ENCODE results near the gene TNPO1. TPM values are rescaled to one million over a fixed set of nuclear protein-coding genes. Genes with fewer than 3 reads are reported as not detected.

The TNPO1 gene
- total RNA-seq, 2 donors from 2014 or later = 133 to 141 TPM

- H3K9ac ChIP-seq (ENCODE audit: extremely low read depth, low read length, poor library complexity, severe bottlenecking) = no peak overlapping the region
- no CpG with 5 or more reads among the region's 1 CpG for WGBS, 2 experiments (ENCODE audit: insufficient coverage in 1 of 2, insufficient read length in 1 of 2)
- Mint-ChIP-seq H3K9me3 (peaks cover 14% of the 10 kb centered on the region), H3K4me3 (no peak overlapping the region), H3K36me3 (ENCODE audit: low read depth) (no peaks in the 10 kb centered on the region), H3K27ac (no peak overlapping the region), H3K4me1 (peaks cover 5% of the 10 kb centered on the region), H3K27me3 (ENCODE audit: insufficient read depth) (peaks cover 15% of the 10 kb centered on the region)
- TF ChIP-seq CTCF (conservative IDR thresholded peaks at IDR 0.05) = no peak
- H3K27me3 ChIP-seq (ENCODE audit: control insufficient read depth, insufficient read depth, low read length, poor library complexity, severe bottlenecking) = no peaks in the 10 kb centered on the region
- no peaks in the 10 kb centered on the region for H3K4me1 ChIP-seq (ENCODE audit: control insufficient read depth, insufficient read depth, low read length)
- H3K4me3 ChIP-seq (ENCODE audit: low read length) = no peak overlapping the region
- peaks cover 15% of the 10 kb centered on the region for H3K9me3 ChIP-seq (ENCODE audit: control insufficient read depth, low read length)
- no peak overlapping the region for H3K27ac ChIP-seq (ENCODE audit: low read depth, low read length)
- H3K36me3 ChIP-seq (ENCODE audit: control insufficient read depth, insufficient read depth, low read length) = no peaks in the 10 kb centered on the region
- DNase-seq = no peak
These were observed 32.3 kb upstream of the TNPO1 start for GRCh38 chr5:72784129-72784528.

- no peaks in the 10 kb centered on the region for H3K27me3 ChIP-seq (ENCODE audit: control insufficient read depth, insufficient read depth, low read length, poor library complexity, severe bottlenecking)
- H3K4me1 ChIP-seq (ENCODE audit: control insufficient read depth, insufficient read depth, low read length) = no peaks in the 10 kb centered on the region
- DNase-seq = no peak
- H3K36me3 ChIP-seq (ENCODE audit: control insufficient read depth, insufficient read depth, low read length) = no peaks in the 10 kb centered on the region
- H3K9me3 ChIP-seq (ENCODE audit: control insufficient read depth, low read length) = no peaks in the 10 kb centered on the region
- TF ChIP-seq CTCF (conservative IDR thresholded peaks at IDR 0.05) = no peak
- H3K4me1 Mint-ChIP-seq = peaks cover 5% of the 10 kb centered on the region
- H3K27ac Mint-ChIP-seq = no peak overlapping the region
- no peaks in the 10 kb centered on the region for H3K36me3 Mint-ChIP-seq (ENCODE audit: low read depth)
- H3K27me3 Mint-ChIP-seq (ENCODE audit: insufficient read depth) = peaks cover 17% of the 10 kb centered on the region
- H3K27ac ChIP-seq (ENCODE audit: low read depth, low read length) = no peak overlapping the region
- H3K4me3 Mint-ChIP-seq = no peak overlapping the region
- no peaks in the 10 kb centered on the region for H3K9me3 Mint-ChIP-seq
- no peak overlapping the region for H3K9ac ChIP-seq (ENCODE audit: extremely low read depth, low read length, poor library complexity, severe bottlenecking)
- H3K4me3 ChIP-seq (ENCODE audit: low read length) = no peak overlapping the region
These were observed 30.7 kb upstream of the TNPO1 start for GRCh38 chr5:72785801-72786200.

GRCh38 chr5:72786676-72787075 is 29.8 kb upstream of the TNPO1 start:
- H3K27ac ChIP-seq (ENCODE audit: low read depth, low read length) = no peak overlapping the region
- no peak overlapping the region for H3K9ac ChIP-seq (ENCODE audit: extremely low read depth, low read length, poor library complexity, severe bottlenecking)
- H3K9me3 ChIP-seq (ENCODE audit: control insufficient read depth, low read length) = no peaks in the 10 kb centered on the region
- no peaks in the 10 kb centered on the region for H3K36me3 Mint-ChIP-seq (ENCODE audit: low read depth)
- no peak overlapping the region for H3K4me3 Mint-ChIP-seq
- no peaks in the 10 kb centered on the region for H3K9me3 Mint-ChIP-seq
- H3K27me3 ChIP-seq (ENCODE audit: control insufficient read depth, insufficient read depth, low read length, poor library complexity, severe bottlenecking) = no peaks in the 10 kb centered on the region
- H3K27ac Mint-ChIP-seq = no peak overlapping the region
- no peak for TF ChIP-seq CTCF (conservative IDR thresholded peaks at IDR 0.05)
- no peaks in the 10 kb centered on the region for H3K36me3 ChIP-seq (ENCODE audit: control insufficient read depth, insufficient read depth, low read length)
- H3K4me1 Mint-ChIP-seq = peaks cover 9% of the 10 kb centered on the region
- H3K27me3 Mint-ChIP-seq (ENCODE audit: insufficient read depth) = peaks cover 17% of the 10 kb centered on the region
- H3K4me3 ChIP-seq (ENCODE audit: low read length) = no peak overlapping the region
- DNase-seq = no peak
- 88% methylated on average over 2 of the region's 4 CpGs; no CpG with 5 or more reads in 1 of the 2 experiments for WGBS, 2 experiments (ENCODE audit: insufficient coverage in 1 of 2, insufficient read length in 1 of 2)
- no peaks in the 10 kb centered on the region for H3K4me1 ChIP-seq (ENCODE audit: control insufficient read depth, insufficient read depth, low read length)

Measured in endodermal cell (in vitro differentiated cells).